HCT116 (cell line): ENCODE measurements around the gene AGPAT2. TPM values are rescaled to one million over a fixed set of nuclear protein-coding genes. Genes with fewer than 3 reads are reported as not detected.

Experiments
- ATAC-seq: fragments of 200-7000 bp; cut with Tn5 transposase; 2 replicates; pipeline ENCODE4 v1.9.1; 2020; ENCODE audit warnings: mild to moderate bottlenecking, moderate library complexity
- BruUV-seq: library from RNA; stranded (reverse); fragments of 400-500 nt; replicated peaks from 2 replicates; lab custom pipeline; 2021; lab: Mats Ljungman, UMichigan
- CTCF ChIA-PET: fragments of 300-600 bp; sonication (Branson Sonifier 250); formaldehyde crosslinking; loops from one replicate; lab custom pipeline; 2021; ENCODE audit warnings: antibody characterized with exemption; lab: Charles Lee
- POLR2A ChIA-PET: fragments of 300-600, 350-600 bp; sonication (Branson Sonifier 250); formaldehyde crosslinking; loops from one replicate; lab custom pipeline; 2021; ENCODE audit warnings: antibody characterized with exemption; lab: Charles Lee
- RAD21 ChIA-PET, 2 experiments: fragments of 300-600 bp; sonication (Branson Sonifier 250); formaldehyde crosslinking; loops; one replicate each; lab custom pipeline; 2023; ENCODE audit warnings: low total read pairs in 2 of 2; ENCODE audit not compliant: uncharacterized antibody in 2 of 2, unreplicated experiment in 2 of 2, low non-redundant PET in 1 of 2; lab: Charles Lee
- DNase-seq: peaks from one replicate; pipeline ENCODE4 v3.0.0-alpha.2; 2010; ENCODE audit warnings: low read depth, low spot score
- H2AFZ ChIP-seq: fragments of 200-600 bp; shearing (Covaris generic), sonication (generic); 2 replicates; pipeline ENCODE4 v1.6.1; 2017; ENCODE audit warnings: low read depth, mixed run types, mixed read lengths, antibody characterized with exemption, low read length; ENCODE audit not compliant: poor library complexity, severe bottlenecking
- H3K27ac ChIP-seq: 2 replicates; pipeline ENCODE4 v1.5.1; 2012; ENCODE audit warnings: low read depth, low read length
- H3K27me3 ChIP-seq: fragments of 200-600 bp; sonication (generic); 2 replicates; pipeline ENCODE4 v1.6.1; 2016; ENCODE audit warnings: mixed run types, low read length, mixed read lengths; ENCODE audit not compliant: insufficient read depth
- H3K36me3 ChIP-seq, 2 experiments: fragments of 200-500 bp in 1 of 2; fragments of 200-600 bp in 1 of 2; sonication (Bioruptor generic) in 1 of 2; sonication (generic) in 1 of 2; 2 replicates each; pipeline versions ENCODE4 v1.5.1 to v1.6.1; 2014 to 2016; ENCODE audit warnings: low read length in 2 of 2, inconsistent platforms in 1 of 2, mixed read lengths in 1 of 2, mixed run types in 1 of 2; ENCODE audit not compliant: insufficient read depth in 2 of 2, control insufficient read depth in 1 of 2
- H3K4me1 ChIP-seq, 2 experiments: fragments of 200-600 bp in 1 of 2; sonication (generic) in 1 of 2; 2 replicates each; pipeline versions ENCODE4 v1.5.1 to v1.6.1; 2012 to 2017; ENCODE audit warnings: low read length in 2 of 2, inconsistent platforms in 1 of 2, mild to moderate bottlenecking in 1 of 2, mixed read lengths in 1 of 2, mixed run types in 1 of 2, moderate library complexity in 1 of 2; ENCODE audit not compliant: insufficient read depth in 2 of 2, control insufficient read depth in 1 of 2
- H3K4me2 ChIP-seq: fragments of 200-600 bp; sonication (generic); 2 replicates; pipeline ENCODE4 v1.6.1; 2017; ENCODE audit warnings: mixed run types, low read length, mixed read lengths
- H3K4me3 ChIP-seq, 2 experiments: fragments of 200-600 bp in 1 of 2; sonication (generic) in 1 of 2; replicated peaks in 1 of 2; 2 replicates each; pipeline ENCODE4 v1.5.1; 2011 to 2016; ENCODE audit warnings: low read length in 2 of 2, control low read depth in 1 of 2, low read depth in 1 of 2, mild to moderate bottlenecking in 1 of 2, mixed read lengths in 1 of 2, mixed run types in 1 of 2
- H3K79me2 ChIP-seq: fragments of 200-600 bp; sonication (generic); 2 replicates; pipeline ENCODE4 v1.6.1; 2017; ENCODE audit warnings: mild to moderate bottlenecking, mixed run types, low read length, moderate library complexity, mixed read lengths; ENCODE audit not compliant: insufficient read depth
- H3K9ac ChIP-seq: fragments of 200-600 bp; sonication (generic); 2 replicates; pipeline ENCODE4 v1.6.1; 2016; ENCODE audit warnings: low read length, mixed read lengths
- H3K9me2 ChIP-seq: fragments of 200-600 bp; sonication (generic), shearing (Covaris generic); 2 replicates; pipeline ENCODE4 v1.6.1; 2017; ENCODE audit warnings: mixed run types, mild to moderate bottlenecking, moderate library complexity; ENCODE audit not compliant: insufficient read depth
- H3K9me3 ChIP-seq, 2 experiments: fragments of 200-500 bp in 1 of 2; fragments of 200-600 bp in 1 of 2; sonication (Bioruptor generic) in 1 of 2; sonication (generic) in 1 of 2; 2 replicates each; pipeline ENCODE4 v1.6.1; 2014 to 2017; ENCODE audit warnings: low read length in 2 of 2, mixed read lengths in 2 of 2, inconsistent platforms in 1 of 2, low read depth in 1 of 2, mild to moderate bottlenecking in 1 of 2, mixed run types in 1 of 2, moderate library complexity in 1 of 2; ENCODE audit not compliant: control insufficient read depth in 1 of 2, insufficient read depth in 1 of 2
- H4K20me1 ChIP-seq: fragments of 200-600 bp; sonication (generic), shearing (Covaris generic); 2 replicates; pipeline ENCODE4 v1.6.1; 2017; ENCODE audit warnings: mixed run types, mild to moderate bottlenecking, moderate library complexity; ENCODE audit not compliant: insufficient read depth
- CBX3 ChIP-seq: IDR thresholded peaks from 2 replicates; pipeline ENCODE4 v1.6.1; 2012; ENCODE audit warnings: low read depth
- CEBPB ChIP-seq: IDR thresholded peaks from 2 replicates; pipeline ENCODE4 v1.6.1; 2012; ENCODE audit warnings: low read depth
- CTCF ChIP-seq, 3 experiments: fragments of 200-600 bp in 1 of 3; sonication (generic) in 1 of 3; IDR thresholded peaks in 2 of 3; conservative IDR thresholded peaks in 1 of 3; 2 replicates each; pipeline ENCODE4 v1.5.1; 2012 to 2017; ENCODE audit warnings: low read depth in 2 of 3, low read length in 2 of 3, antibody characterized with exemption in 1 of 3, borderline replicate concordance in 1 of 3, control low read depth in 1 of 3, mild to moderate bottlenecking in 1 of 3, mixed read lengths in 1 of 3, mixed run types in 1 of 3, moderate library complexity in 1 of 3; ENCODE audit not compliant: insufficient read depth in 1 of 3
- EZH2 ChIP-seq: fragments of 200-600 bp; sonication (generic); IDR thresholded peaks from 2 replicates; pipeline ENCODE4 v1.6.1; 2017; ENCODE audit warnings: antibody characterized with exemption, mixed run types
- EZH2phosphoT487 ChIP-seq: fragments of 200-600 bp; IDR thresholded peaks from 2 replicates; pipeline ENCODE4 v1.6.1; 2018; ENCODE audit warnings: antibody characterized with exemption, borderline replicate concordance
- POLR2A ChIP-seq: IDR thresholded peaks from 2 replicates; pipeline ENCODE4 v1.7.0; 2011; ENCODE audit warnings: borderline replicate concordance; ENCODE audit not compliant: insufficient read depth, insufficient read length; ENCODE audit errors: extremely low read depth
- POLR2AphosphoS5 ChIP-seq: IDR thresholded peaks from 2 replicates; pipeline ENCODE4 v1.6.1; 2011; ENCODE audit warnings: mild to moderate bottlenecking, low read depth, low read length, moderate library complexity
- REST ChIP-seq: IDR thresholded peaks from 2 replicates; pipeline ENCODE4 v1.6.1; 2012; ENCODE audit warnings: low read depth
- SIN3A ChIP-seq: IDR thresholded peaks from 2 replicates; pipeline ENCODE4 v1.6.1; 2012; ENCODE audit warnings: low read depth
- SRF ChIP-seq: IDR thresholded peaks from 2 replicates; pipeline ENCODE4 v1.6.1; 2012; ENCODE audit warnings: low read depth
- YY1 ChIP-seq: IDR thresholded peaks from 2 replicates; pipeline ENCODE4 v1.6.1; 2011; ENCODE audit warnings: low read length, low read depth, moderate library complexity, mild to moderate bottlenecking; ENCODE audit not compliant: insufficient replicate concordance; ENCODE audit errors: extremely low read depth
- ZBTB33 ChIP-seq: IDR thresholded peaks from 2 replicates; pipeline ENCODE4 v1.6.1; 2011; ENCODE audit warnings: mild to moderate bottlenecking, low read length, moderate library complexity; ENCODE audit not compliant: insufficient replicate concordance; ENCODE audit errors: extremely low read depth
- intact Hi-C: fragments of 100-400 bp; cut with micrococcal nuclease; formaldehyde crosslinking; loops from 2 replicates; pipeline ENCODE4 v1.10.0; 2022
- total RNA-seq: library from RNA; stranded (reverse); gene quantifications from one replicate; pipeline ENCODE4 v1.2.1, GENCODE V29; 2021; ENCODE audit not compliant: unreplicated experiment

The AGPAT2 gene
- total RNA-seq, 1 experiment from 2014 or later, result 86.0 TPM

- ChIA-PET POLR2A (interaction anchor here (0.9 kb wide), 2 partner anchors 16 to 19 kb away, joined by 3 to 5 read pairs; no protein-coding TSS in a partner anchor), CTCF (no interaction called here), RAD21 (no interaction called here)
- no peak overlapping the region for H3K27ac ChIP-seq
- no peaks in the 10 kb centered on the region for H3K9me3 ChIP-seq
- TF ChIP-seq EZH2phosphoT487 (no peak), SRF (no peak), EZH2 (no peak), CBX3 (no peak), POLR2AphosphoS5 (no peak), REST (no peak), CEBPB (no peak), YY1 (no peak), ZBTB33 (no peak), POLR2A (no peak), SIN3A (no peak), CTCF (IDR thresholded peaks at IDR 0.05 in 2 of 3, conservative IDR thresholded peaks at IDR 0.05 in 1 of 3; ENCODE audit: borderline replicate concordance in 1 of 3, insufficient read depth in 1 of 3, low read depth in 2 of 3, low read length in 2 of 3) (no peak)
- no peaks in the 10 kb centered on the region for H4K20me1 ChIP-seq
- no peak overlapping the region for H2AFZ ChIP-seq
- no peaks in the 10 kb centered on the region for H3K9me2 ChIP-seq
- no peak overlapping the region for H3K9ac ChIP-seq
- intact Hi-C loops, result no loop called here
- H3K36me3 ChIP-seq, result no peaks in the 10 kb centered on the region
- no peak overlapping the region for H3K4me3 ChIP-seq
- no TSS peak for BruUV-seq
- no peak for ATAC-seq
- no peaks in the 10 kb centered on the region; the same call in 1 of the 2 replicates for H3K79me2 ChIP-seq
- H3K27me3 ChIP-seq, result no peaks in the 10 kb centered on the region
- peaks cover 15 to 40% of the 10 kb centered on the region in 2 experiments for H3K4me1 ChIP-seq
- no peak overlapping the region for H3K4me2 ChIP-seq
- no peak for DNase-seq
These were observed 23.3 kb upstream of the AGPAT2 start for GRCh38 chr9:136710543-136710942.
